Transverse colon (tissue), 4 donors: ENCODE measurements around the gene MRPS9. TPM values are rescaled to one million over a fixed set of nuclear protein-coding genes. Genes with fewer than 3 reads are reported as not detected.

ENCODE experiments used
- DNase-seq: peaks from one replicate; pipeline ENCODE4 v3.0.0-alpha.2; 2019
- H3K27ac ChIP-seq, 4 donors: fragments of 200-600 bp; sonication (generic); 2 replicates each; pipeline ENCODE4 v1.5.1; 2016 to 2018; ENCODE audit warnings: inconsistent platforms in 4 of 4
- H3K27me3 ChIP-seq: fragments of 200-600 bp; sonication (generic); 2 replicates; pipeline ENCODE4 v1.5.1; 2017; ENCODE audit warnings: inconsistent platforms
- H3K36me3 ChIP-seq, 4 donors: fragments of 200-600 bp; sonication (generic); 2 replicates each; pipeline ENCODE4 v1.5.1; 2017 to 2019; ENCODE audit warnings: inconsistent platforms in 4 of 4
- H3K4me1 ChIP-seq, 4 donors: fragments of 200-600 bp; sonication (generic); 2 replicates each; pipeline ENCODE4 v1.5.1; 2017 to 2020; ENCODE audit warnings: inconsistent platforms in 4 of 4
- H3K4me3 ChIP-seq, 4 donors: fragments of 200-600 bp; sonication (generic); 1 replicate in 1 of 4; 2 replicates in 3 of 4; pipeline versions ENCODE4 v1.5.1 to v1.6.1; 2017 to 2019; ENCODE audit warnings: inconsistent platforms in 4 of 4
- H3K9me3 ChIP-seq, 2 donors: fragments of 200-600 bp; sonication (generic); 2 replicates each; pipeline ENCODE4 v1.5.1; 2017 to 2019; ENCODE audit warnings: inconsistent platforms in 2 of 2
- EP300 ChIP-seq: sonication (generic); formaldehyde crosslinking; IDR thresholded peaks from one replicate; pipeline ENCODE4 v1.6.1; 2017; ENCODE audit warnings: antibody characterized with exemption, low read depth
- POLR2A ChIP-seq: fragments of 450-650 bp; IDR thresholded peaks from one replicate; pipeline ENCODE4 v1.6.1; 2016; ENCODE audit warnings: antibody characterized with exemption, mild to moderate bottlenecking, moderate library complexity
- POLR2AphosphoS5 ChIP-seq, 3 donors: sonication (generic); formaldehyde crosslinking; IDR thresholded peaks; one replicate each; pipeline ENCODE4 v1.6.1; 2016; ENCODE audit warnings: antibody characterized with exemption in 3 of 3
- WGBS, 2 donors: methylation state at CpG; one replicate each; pipeline ENCODE4 v1.1.5; 2018; ENCODE audit warnings: low coverage in 1 of 2; 5-methylcytosine and 5-hydroxymethylcytosine counted together
- in situ Hi-C, 4 donors: fragments of 200-750 bp; cut with MboI; loops; one replicate each; pipeline versions ENCODE4 v1.15.0 to v1.15.1; 2017; ENCODE audit warnings: low sequenced_read_pairs in 3 of 4, low pct_ligation_motif_present in 1 of 4, low pct_unique_long_range_greater_than_20kb in 1 of 4
- intact Hi-C: fragments of 100-400 bp; cut with DNase I; formaldehyde crosslinking; loops from one replicate; pipeline ENCODE4 v1.15.1; 2023; ENCODE audit warnings: low total_unique reads
- total RNA-seq, 4 donors: library from RNA; depleted of rRNA; stranded (reverse); fragments of >200 nt; gene quantifications; one replicate each; pipeline ENCODE4 v1.1.0, GENCODE V29; 2016
- TF ChIP-seq, protein P1 (sequence below), 5 experiments: fragments of 200-600 bp in 3 of 5; fragments of 450-650 bp in 2 of 5; sonication (generic) in 3 of 5; IDR thresholded peaks; 1 replicate in 2 of 5; 2 replicates in 3 of 5; pipeline ENCODE4 v1.5.1; 2016 to 2017; ENCODE audit warnings: antibody characterized with exemption in 5 of 5, inconsistent platforms in 3 of 5, mild to moderate bottlenecking in 2 of 5, moderate library complexity in 1 of 5

The MRPS9 gene
- total RNA-seq, 4 donors from 2014 or later: 12.9 to 27.8 (median 23.4) TPM

DNA sequence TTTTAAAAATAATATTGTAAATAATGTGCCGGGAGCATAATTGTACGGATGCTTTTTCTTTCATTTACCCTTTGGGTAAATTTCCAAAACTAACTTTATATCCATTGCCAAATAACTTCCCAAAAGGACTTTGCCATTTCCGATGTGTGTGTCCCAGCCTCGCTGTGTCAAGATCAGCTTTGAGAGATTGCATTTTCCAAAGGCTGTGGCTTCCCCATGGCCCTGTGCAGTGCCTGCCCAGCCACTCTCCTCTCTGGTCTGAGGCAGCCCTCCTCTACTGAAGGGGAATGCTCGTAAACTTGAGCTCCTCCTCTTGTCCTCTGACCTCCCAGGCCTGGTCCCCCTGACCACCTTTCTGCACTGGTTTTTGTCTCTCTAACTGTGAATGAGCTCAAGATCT is 78.5 kb downstream of the MRPS9 start:
- intact Hi-C loops (loop anchor here (5.0 kb wide), 1 partner anchor 121 kb away; no protein-coding TSS in a partner anchor), in situ Hi-C loops (loop anchor here in 1 of 4 donors (10.0 kb wide), 1 partner anchor 118 kb away; no protein-coding TSS in a partner anchor)
- H3K4me1 ChIP-seq: no peaks in the 10 kb centered on the region

GRCh38 chr2:105117565-105117964 is 79.7 kb downstream of the MRPS9 start:
- TF ChIP-seq, protein P1, sequence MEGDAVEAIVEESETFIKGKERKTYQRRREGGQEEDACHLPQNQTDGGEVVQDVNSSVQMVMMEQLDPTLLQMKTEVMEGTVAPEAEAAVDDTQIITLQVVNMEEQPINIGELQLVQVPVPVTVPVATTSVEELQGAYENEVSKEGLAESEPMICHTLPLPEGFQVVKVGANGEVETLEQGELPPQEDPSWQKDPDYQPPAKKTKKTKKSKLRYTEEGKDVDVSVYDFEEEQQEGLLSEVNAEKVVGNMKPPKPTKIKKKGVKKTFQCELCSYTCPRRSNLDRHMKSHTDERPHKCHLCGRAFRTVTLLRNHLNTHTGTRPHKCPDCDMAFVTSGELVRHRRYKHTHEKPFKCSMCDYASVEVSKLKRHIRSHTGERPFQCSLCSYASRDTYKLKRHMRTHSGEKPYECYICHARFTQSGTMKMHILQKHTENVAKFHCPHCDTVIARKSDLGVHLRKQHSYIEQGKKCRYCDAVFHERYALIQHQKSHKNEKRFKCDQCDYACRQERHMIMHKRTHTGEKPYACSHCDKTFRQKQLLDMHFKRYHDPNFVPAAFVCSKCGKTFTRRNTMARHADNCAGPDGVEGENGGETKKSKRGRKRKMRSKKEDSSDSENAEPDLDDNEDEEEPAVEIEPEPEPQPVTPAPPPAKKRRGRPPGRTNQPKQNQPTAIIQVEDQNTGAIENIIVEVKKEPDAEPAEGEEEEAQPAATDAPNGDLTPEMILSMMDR (IDR thresholded peaks at IDR 0.05): no peak
- TF ChIP-seq EP300 (no peak), POLR2AphosphoS5 (IDR thresholded peaks at IDR 0.05) (no peak), POLR2A (no peak)
- Histone ChIP-seq H3K36me3 (no peaks in the 10 kb centered on the region), H3K4me1 (no peaks in the 10 kb centered on the region), H3K27me3 (no peaks in the 10 kb centered on the region), H3K27ac (no peak overlapping the region), H3K9me3 (no peaks in the 10 kb centered on the region), H3K4me3 (no peak overlapping the region)
- intact Hi-C loops: loop anchor here (5.0 kb wide), 1 partner anchor 120 kb away; no protein-coding TSS in a partner anchor
- DNase-seq: no peak
- WGBS, 2 donors: 64 to 65% methylated on average over 4 to 6 of the region's 6 CpGs
- in situ Hi-C loops: loop anchor here in 1 of 4 donors (10.0 kb wide), 1 partner anchor 117 kb away; no protein-coding TSS in a partner anchor

More for the DNA sequence above, 78.5 kb downstream of the MRPS9 start:
- Histone ChIP-seq H3K27ac (no peak overlapping the region), H3K36me3 (no peaks in the 10 kb centered on the region), H3K9me3 (no peaks in the 10 kb centered on the region), H3K4me3 (no peak overlapping the region), H3K27me3 (no peaks in the 10 kb centered on the region)
- WGBS, 2 donors: 83 to 88% methylated on average over 4 to 5 of the region's 5 CpGs
- no peak for TF ChIP-seq POLR2A
- TF ChIP-seq, protein P1 (IDR thresholded peaks at IDR 0.05): no peak
- no peak for DNase-seq

GRCh38 chr2:105118960-105119359 is 81.1 kb downstream of the MRPS9 start:
- in situ Hi-C loops: loop anchor here in 1 of 4 donors (10.0 kb wide), 1 partner anchor 116 kb away; no protein-coding TSS in a partner anchor
- H3K36me3 ChIP-seq: no peaks in the 10 kb centered on the region
- TF ChIP-seq, protein P1 (IDR thresholded peaks at IDR 0.05): no peak
- TF ChIP-seq POLR2AphosphoS5 (IDR thresholded peaks at IDR 0.05): no peak
- no peak for TF ChIP-seq EP300
- no peak for TF ChIP-seq POLR2A
- intact Hi-C loops: loop anchor here (5.0 kb wide), 1 partner anchor 118 kb away; no protein-coding TSS in a partner anchor
- no peak overlapping the region for H3K4me3 ChIP-seq
- no peaks in the 10 kb centered on the region for H3K4me1 ChIP-seq
- DNase-seq: no peak
- no peaks in the 10 kb centered on the region for H3K27me3 ChIP-seq
- no peak overlapping the region for H3K27ac ChIP-seq
- WGBS, 2 donors: 77 to 81% methylated on average over 5 to 23 of the region's 23 CpGs
- H3K9me3 ChIP-seq: no peaks in the 10 kb centered on the region

DNA sequence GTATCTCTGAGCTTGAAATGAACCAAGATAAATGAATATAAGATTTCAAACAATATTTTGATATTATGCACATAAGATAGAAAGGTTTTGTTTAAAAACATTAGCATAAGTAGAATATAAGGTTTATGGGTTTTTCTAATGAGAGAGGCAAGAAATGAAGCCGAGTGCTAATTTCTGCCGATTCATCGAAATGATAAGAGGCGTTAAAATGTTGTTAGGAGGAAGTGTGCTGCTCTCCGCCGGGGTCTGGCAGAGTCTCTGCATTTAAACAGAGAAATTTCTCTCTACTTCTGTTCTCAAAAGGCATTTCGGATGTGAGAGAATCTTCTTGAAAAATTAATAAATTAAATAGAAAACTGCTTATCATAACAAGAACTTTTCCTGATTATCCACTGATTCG is 83.6 kb downstream of the MRPS9 start:
- H3K27me3 ChIP-seq: no peaks in the 10 kb centered on the region
- intact Hi-C loops (no loop called here), in situ Hi-C loops (no loop called here)
- 79% methylated on average over 8 of the region's 8 CpGs for WGBS, 2 donors
- DNase-seq: no peak
- no peaks in the 10 kb centered on the region for H3K9me3 ChIP-seq
- H3K4me3 ChIP-seq: no peak overlapping the region
- no peaks in the 10 kb centered on the region for H3K36me3 ChIP-seq
- TF ChIP-seq POLR2AphosphoS5 (IDR thresholded peaks at IDR 0.05) (no peak), EP300 (no peak), POLR2A (no peak)
- TF ChIP-seq, protein P1 (IDR thresholded peaks at IDR 0.05): no peak
- no peak overlapping the region for H3K27ac ChIP-seq
- H3K4me1 ChIP-seq: no peaks in the 10 kb centered on the region
